SK-N-SH (cell line): ENCODE data around the gene MSH2.

Source experiments
- FOXM1 ChIP-seq: IDR thresholded peaks from 2 replicates; pipeline ENCODE4 v1.4.0; 2012; ENCODE audit warnings: low read depth, mild to moderate bottlenecking
- GABPA ChIP-seq: IDR thresholded peaks from 2 replicates; pipeline ENCODE4 v1.4.0; 2012; ENCODE audit warnings: low read depth, mild to moderate bottlenecking
- MEF2A ChIP-seq: IDR thresholded peaks from 2 replicates; pipeline ENCODE4 v1.4.0; 2012; ENCODE audit warnings: low read depth, borderline replicate concordance
- RFX5 ChIP-seq: IDR thresholded peaks from 2 replicates; pipeline ENCODE4 v1.6.1; 2012; ENCODE audit warnings: mild to moderate bottlenecking, improper control_type of control experiment, low read length
- TF ChIP-seq, protein P1 (sequence below): fragments of 200-600 bp; sonication (generic); IDR thresholded peaks from 2 replicates; pipeline ENCODE4 v1.6.1; 2017; ENCODE audit warnings: antibody characterized with exemption, mild to moderate bottlenecking, moderate library complexity

DNA sequence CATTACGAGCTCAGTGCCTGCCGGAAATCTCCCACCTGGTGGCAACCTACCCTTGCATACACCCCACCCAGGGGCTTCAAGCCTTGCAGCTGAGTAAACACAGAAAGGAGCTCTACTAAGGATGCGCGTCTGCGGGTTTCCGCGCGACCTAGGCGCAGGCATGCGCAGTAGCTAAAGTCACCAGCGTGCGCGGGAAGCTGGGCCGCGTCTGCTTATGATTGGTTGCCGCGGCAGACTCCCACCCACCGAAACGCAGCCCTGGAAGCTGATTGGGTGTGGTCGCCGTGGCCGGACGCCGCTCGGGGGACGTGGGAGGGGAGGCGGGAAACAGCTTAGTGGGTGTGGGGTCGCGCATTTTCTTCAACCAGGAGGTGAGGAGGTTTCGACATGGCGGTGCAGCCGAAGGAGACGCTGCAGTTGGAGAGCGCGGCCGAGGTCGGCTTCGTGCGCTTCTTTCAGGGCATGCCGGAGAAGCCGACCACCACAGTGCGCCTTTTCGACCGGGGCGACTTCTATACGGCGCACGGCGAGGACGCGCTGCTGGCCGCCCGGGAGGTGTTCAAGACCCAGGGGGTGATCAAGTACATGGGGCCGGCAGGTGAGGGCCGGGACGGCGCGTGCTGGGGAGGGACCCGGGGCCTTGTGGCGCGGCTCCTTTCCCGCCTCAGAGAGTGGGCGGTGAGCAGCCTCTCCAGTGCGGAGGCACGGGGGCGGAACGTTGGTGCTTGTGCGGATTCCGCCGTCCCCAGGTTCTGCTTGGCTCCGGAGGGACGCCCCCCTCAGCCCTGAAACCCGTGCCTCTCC lies at the start of gene MSH2:
- TF ChIP-seq, protein P1, sequence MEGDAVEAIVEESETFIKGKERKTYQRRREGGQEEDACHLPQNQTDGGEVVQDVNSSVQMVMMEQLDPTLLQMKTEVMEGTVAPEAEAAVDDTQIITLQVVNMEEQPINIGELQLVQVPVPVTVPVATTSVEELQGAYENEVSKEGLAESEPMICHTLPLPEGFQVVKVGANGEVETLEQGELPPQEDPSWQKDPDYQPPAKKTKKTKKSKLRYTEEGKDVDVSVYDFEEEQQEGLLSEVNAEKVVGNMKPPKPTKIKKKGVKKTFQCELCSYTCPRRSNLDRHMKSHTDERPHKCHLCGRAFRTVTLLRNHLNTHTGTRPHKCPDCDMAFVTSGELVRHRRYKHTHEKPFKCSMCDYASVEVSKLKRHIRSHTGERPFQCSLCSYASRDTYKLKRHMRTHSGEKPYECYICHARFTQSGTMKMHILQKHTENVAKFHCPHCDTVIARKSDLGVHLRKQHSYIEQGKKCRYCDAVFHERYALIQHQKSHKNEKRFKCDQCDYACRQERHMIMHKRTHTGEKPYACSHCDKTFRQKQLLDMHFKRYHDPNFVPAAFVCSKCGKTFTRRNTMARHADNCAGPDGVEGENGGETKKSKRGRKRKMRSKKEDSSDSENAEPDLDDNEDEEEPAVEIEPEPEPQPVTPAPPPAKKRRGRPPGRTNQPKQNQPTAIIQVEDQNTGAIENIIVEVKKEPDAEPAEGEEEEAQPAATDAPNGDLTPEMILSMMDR: 0 out of 2 replicates have a peak, but pooled peaks have one; percentile 8
- TF ChIP-seq RFX5: peak; percentile 38; the same call in 1 of the 2 replicates
- peak; percentile 61 for TF ChIP-seq GABPA
- no peak for TF ChIP-seq FOXM1
- TF ChIP-seq MEF2A: no peak
